Stimulated activated memory B cell treated with anti-CD40 and anti-IgM and Interleukin-4, amounts not matched to agents 10 μg/mL and 1 μg/mL and 100 μg/mL, for 72 hours (primary cell): ENCODE measurements around the gene CEP72.

Source experiments
- ATAC-seq: fragments of 150-1000 bp; cut with Tn5 transposase; 2 replicates; pipeline ENCODE4 v1.10.0; 2021
- H3K27ac Mint-ChIP-seq: one replicate; pipeline ENCODE4 v1.8.0; 2022; ENCODE audit warnings: mild to moderate bottlenecking, mixed read lengths
- H3K27me3 Mint-ChIP-seq: one replicate; pipeline ENCODE4 v1.8.0; 2022; ENCODE audit warnings: mixed read lengths
- H3K36me3 Mint-ChIP-seq: one replicate; pipeline ENCODE4 v1.8.0; 2022; ENCODE audit warnings: mixed read lengths
- H3K4me1 Mint-ChIP-seq: one replicate; pipeline ENCODE4 v1.8.0; 2022; ENCODE audit warnings: mixed read lengths
- H3K4me3 Mint-ChIP-seq: one replicate; pipeline ENCODE4 v1.8.0; 2022; ENCODE audit warnings: mild to moderate bottlenecking, moderate library complexity, mixed read lengths
- H3K9me3 Mint-ChIP-seq: one replicate; pipeline ENCODE4 v1.8.0; 2022; ENCODE audit warnings: mixed read lengths

CEP72 gene

DNA sequence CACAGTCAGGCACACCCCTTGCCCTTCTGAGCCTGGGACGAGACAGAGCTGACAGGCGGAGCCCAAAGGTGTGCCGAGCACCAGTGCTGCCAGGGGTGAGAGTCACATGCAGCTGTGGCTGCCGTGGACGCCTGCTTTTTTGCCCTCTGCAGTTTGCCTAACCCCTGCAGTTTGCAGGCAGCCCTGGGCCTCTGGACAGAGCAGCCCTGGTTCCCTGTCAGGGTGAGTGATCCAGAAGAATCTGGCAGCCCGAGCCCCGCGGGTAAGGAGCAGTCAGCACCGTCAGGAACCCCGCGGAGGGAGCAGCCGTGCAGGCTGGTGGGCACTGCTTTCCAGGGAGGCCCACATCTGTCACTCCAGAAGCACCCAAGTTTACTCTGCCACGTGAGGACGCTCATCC is 30.3 kb downstream of the CEP72 start:
- no peak overlapping the region for H3K27ac Mint-ChIP-seq
- H3K9me3 Mint-ChIP-seq, result no peaks in the 10 kb centered on the region
- H3K27me3 Mint-ChIP-seq, result no peaks in the 10 kb centered on the region
- ATAC-seq, result no peak
- no peak overlapping the region for H3K4me3 Mint-ChIP-seq
- peaks cover 71% of the 10 kb centered on the region for H3K36me3 Mint-ChIP-seq
- peaks cover 26% of the 10 kb centered on the region for H3K4me1 Mint-ChIP-seq

- H3K36me3 Mint-ChIP-seq, result peaks cover 62% of the 10 kb centered on the region
- H3K4me1 Mint-ChIP-seq, result peaks cover 26% of the 10 kb centered on the region
- H3K27me3 Mint-ChIP-seq, result no peaks in the 10 kb centered on the region
- peak; percentile 73 for ATAC-seq
- H3K4me3 Mint-ChIP-seq, result peak overlapping the region; percentile 18
- H3K9me3 Mint-ChIP-seq, result no peaks in the 10 kb centered on the region
- peak overlapping the region; percentile 48 for H3K27ac Mint-ChIP-seq
Observed at GRCh38 chr5:643351-643801, 31.2 kb downstream of the CEP72 start.

DNA sequence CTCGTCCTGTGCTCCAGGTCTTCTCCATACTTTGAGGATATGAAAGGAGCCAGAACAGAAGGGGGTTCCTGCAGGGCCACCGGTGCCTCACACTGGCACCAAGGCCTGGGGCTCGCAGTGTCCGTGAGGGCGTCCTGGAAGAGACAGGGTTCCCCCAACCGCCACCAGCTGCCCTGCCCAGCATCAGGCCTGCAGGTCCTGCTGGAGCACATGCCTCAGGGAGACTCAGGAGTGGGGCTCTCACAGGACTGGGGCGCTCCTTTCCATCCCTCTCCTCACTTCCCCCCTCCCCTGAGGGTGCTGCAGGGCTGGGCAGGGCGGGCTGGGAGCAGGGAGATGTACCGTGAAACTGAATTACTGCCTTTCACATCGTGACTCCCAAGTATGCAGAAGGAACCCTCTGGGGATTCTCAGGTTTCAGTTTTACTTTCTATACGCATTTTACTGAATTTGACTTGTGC is 31.7 kb downstream of the CEP72 start:
- Mint-ChIP-seq H3K4me3 (peak overlapping the region; percentile 52), H3K27me3 (no peaks in the 10 kb centered on the region), H3K27ac (peak overlapping the region; percentile 48)

GRCh38 chr5:644509-644908 is 32.4 kb downstream of the CEP72 start:
- H3K36me3 Mint-ChIP-seq, result peaks cover 54% of the 10 kb centered on the region
- H3K27me3 Mint-ChIP-seq, result no peaks in the 10 kb centered on the region
- peaks cover 26% of the 10 kb centered on the region for H3K4me1 Mint-ChIP-seq
- no peaks in the 10 kb centered on the region for H3K9me3 Mint-ChIP-seq
- peak overlapping the region; percentile 52 for H3K4me3 Mint-ChIP-seq
- peak overlapping the region; percentile 48 for H3K27ac Mint-ChIP-seq
- no peak for ATAC-seq

More for the DNA sequence above, 31.7 kb downstream of the CEP72 start:
- H3K36me3 Mint-ChIP-seq, result peaks cover 60% of the 10 kb centered on the region
- peaks cover 26% of the 10 kb centered on the region for H3K4me1 Mint-ChIP-seq
- no peaks in the 10 kb centered on the region for H3K9me3 Mint-ChIP-seq
- ATAC-seq, result peak; percentile 64

- no peaks in the 10 kb centered on the region for H3K9me3 Mint-ChIP-seq
- H3K36me3 Mint-ChIP-seq, result peaks cover 49% of the 10 kb centered on the region
- H3K4me1 Mint-ChIP-seq, result peaks cover 26% of the 10 kb centered on the region
- H3K4me3 Mint-ChIP-seq, result no peak overlapping the region
- peak overlapping the region; percentile 48 for H3K27ac Mint-ChIP-seq
- no peak for ATAC-seq
- H3K27me3 Mint-ChIP-seq, result no peaks in the 10 kb centered on the region
Observed at GRCh38 chr5:644971-645370, 32.8 kb downstream of the CEP72 start.

DNA sequence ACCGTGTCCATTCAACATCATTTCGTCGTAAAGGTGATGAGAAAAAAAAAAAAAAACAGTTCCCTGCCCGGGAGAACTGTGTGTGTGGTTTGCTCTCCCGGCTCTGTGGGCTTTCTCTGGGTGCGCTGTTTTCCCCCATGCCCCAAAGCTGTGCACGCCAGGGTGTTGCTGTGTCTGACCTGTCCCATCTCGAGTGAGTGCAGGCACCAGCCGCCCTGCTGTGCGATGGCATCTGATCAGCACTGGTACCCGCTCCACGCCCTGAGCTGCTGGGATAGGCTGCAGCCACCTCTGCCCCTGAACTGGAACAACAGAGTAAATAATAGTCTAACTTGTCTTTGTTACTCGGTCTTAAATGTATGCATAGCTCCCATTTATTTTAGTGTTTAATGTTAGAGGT is 33.3 kb downstream of the CEP72 start:
- Mint-ChIP-seq H3K36me3 (peaks cover 44% of the 10 kb centered on the region), H3K9me3 (no peaks in the 10 kb centered on the region)

GRCh38 chr5:646396-647201 is 34.5 kb downstream of the CEP72 start:
- no peak overlapping the region for H3K4me3 Mint-ChIP-seq
- peaks cover 26% of the 10 kb centered on the region for H3K4me1 Mint-ChIP-seq
- H3K27ac Mint-ChIP-seq, result no peak overlapping the region
- H3K27me3 Mint-ChIP-seq, result no peaks in the 10 kb centered on the region
- H3K36me3 Mint-ChIP-seq, result peaks cover 33% of the 10 kb centered on the region
- no peaks in the 10 kb centered on the region for H3K9me3 Mint-ChIP-seq
- no peak for ATAC-seq

More for the DNA sequence above, 33.3 kb downstream of the CEP72 start:
- Mint-ChIP-seq H3K27me3 (no peaks in the 10 kb centered on the region), H3K27ac (no peak overlapping the region), H3K4me1 (peaks cover 26% of the 10 kb centered on the region), H3K4me3 (no peak overlapping the region)
- ATAC-seq, result no peak

GRCh38 chr5:647311-647710 is 35.2 kb downstream of the CEP72 start:
- no peaks in the 10 kb centered on the region for H3K27me3 Mint-ChIP-seq
- H3K4me3 Mint-ChIP-seq, result no peak overlapping the region
- H3K27ac Mint-ChIP-seq, result no peak overlapping the region
- ATAC-seq, result no peak
- peaks cover 26% of the 10 kb centered on the region for H3K36me3 Mint-ChIP-seq
- H3K4me1 Mint-ChIP-seq, result peaks cover 26% of the 10 kb centered on the region
- H3K9me3 Mint-ChIP-seq, result no peaks in the 10 kb centered on the region

DNA sequence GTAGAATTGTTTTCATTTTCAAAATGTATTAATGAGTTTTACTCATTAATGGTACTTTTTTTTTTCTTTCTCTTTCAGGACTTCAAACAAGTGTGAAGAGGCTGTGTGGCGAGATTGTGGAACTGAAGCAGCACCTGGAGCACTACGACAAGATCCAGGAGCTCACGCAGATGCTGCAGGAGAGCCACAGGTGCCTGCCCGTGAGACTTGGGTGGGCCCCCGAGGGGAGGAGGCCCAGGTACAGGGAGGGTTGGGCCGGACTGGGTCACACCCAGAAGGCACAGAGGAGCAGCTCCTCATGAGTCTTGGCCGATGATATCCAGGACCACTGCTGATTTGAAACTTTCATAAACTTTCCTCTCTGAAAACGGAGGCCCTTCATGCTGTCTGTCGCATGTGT is 35.6 kb downstream of the CEP72 start:
- no peaks in the 10 kb centered on the region for H3K27me3 Mint-ChIP-seq
- H3K4me3 Mint-ChIP-seq, result no peak overlapping the region
- H3K27ac Mint-ChIP-seq, result no peak overlapping the region
- no peak for ATAC-seq
- H3K4me1 Mint-ChIP-seq, result peaks cover 26% of the 10 kb centered on the region
- H3K36me3 Mint-ChIP-seq, result peaks cover 27% of the 10 kb centered on the region
- no peaks in the 10 kb centered on the region for H3K9me3 Mint-ChIP-seq

DNA sequence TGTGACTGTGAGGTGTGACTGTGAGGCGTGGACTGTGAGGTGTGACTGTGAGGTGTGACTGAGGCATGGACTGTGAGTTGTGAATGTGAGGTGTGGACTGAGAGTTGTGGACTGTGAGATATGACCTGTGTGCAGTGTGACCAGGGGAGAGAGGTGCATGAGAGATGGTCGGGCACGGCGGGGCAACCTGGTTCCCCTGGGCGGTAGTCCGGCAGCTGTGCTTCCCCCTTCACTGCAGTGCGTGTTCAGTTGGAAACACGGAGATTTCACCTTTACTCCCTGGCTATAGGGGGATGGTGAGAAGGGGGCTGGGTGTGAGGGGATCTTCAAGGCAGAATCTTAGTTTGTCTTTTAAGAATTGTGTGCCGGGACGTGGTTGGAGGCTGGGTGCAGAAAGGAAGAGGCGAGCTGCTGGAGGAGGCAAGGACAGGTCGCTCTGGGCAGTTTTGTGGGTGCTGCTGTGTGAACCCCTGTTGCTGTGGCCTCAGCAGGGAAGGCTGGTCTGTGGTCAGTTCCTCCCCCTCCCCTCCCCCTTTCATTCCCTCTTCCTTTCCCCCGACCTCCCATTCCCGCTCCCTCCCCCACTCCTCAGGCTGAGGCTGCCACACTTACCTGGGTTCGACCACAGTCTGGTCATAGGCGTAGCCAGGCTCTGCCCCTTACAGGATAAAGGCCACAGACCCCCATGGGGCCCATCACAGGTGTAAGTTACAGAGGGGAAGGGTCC is 39.3 kb downstream of the CEP72 start:
- no peak for ATAC-seq
- Mint-ChIP-seq H3K4me1 (no peaks in the 10 kb centered on the region), H3K9me3 (no peaks in the 10 kb centered on the region), H3K36me3 (peaks cover 34% of the 10 kb centered on the region), H3K27ac (no peak overlapping the region), H3K4me3 (no peak overlapping the region), H3K27me3 (no peaks in the 10 kb centered on the region)

- no peaks in the 10 kb centered on the region for H3K4me1 Mint-ChIP-seq
- H3K36me3 Mint-ChIP-seq, result peaks cover 39% of the 10 kb centered on the region
- no peak for ATAC-seq
- H3K27ac Mint-ChIP-seq, result no peak overlapping the region
- H3K4me3 Mint-ChIP-seq, result no peak overlapping the region
- no peaks in the 10 kb centered on the region for H3K27me3 Mint-ChIP-seq
- no peaks in the 10 kb centered on the region for H3K9me3 Mint-ChIP-seq
Observed at GRCh38 chr5:652023-652515, 39.9 kb downstream of the CEP72 start.

DNA sequence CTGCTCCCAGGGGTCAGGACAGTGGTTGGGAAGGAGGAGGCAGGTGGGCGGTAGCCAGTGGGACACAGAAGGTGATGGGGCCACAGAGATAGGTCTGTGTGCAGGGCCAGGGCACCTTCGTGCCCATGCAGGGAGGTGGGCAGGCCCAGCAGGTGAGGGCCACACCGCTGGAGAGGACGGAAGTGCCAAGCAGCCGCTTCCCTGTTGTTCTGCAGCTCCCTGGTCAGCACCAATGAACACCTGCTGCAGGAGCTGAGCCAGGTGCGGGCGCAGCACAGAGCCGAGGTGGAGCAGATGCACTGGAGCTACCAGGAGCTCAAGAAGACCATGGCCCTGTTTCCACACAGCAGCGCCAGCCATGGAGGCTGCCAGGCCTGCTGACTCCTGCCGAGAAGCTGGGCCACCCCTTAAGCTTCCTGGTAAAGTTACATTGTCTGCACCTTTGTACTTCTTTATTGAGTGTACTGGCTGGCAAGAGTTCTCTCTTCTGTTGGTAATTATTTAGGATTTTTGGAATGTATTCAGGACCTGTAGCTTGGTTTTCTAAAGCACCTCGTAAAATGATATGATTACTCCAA is 40.7 kb downstream of the CEP72 start:
- H3K36me3 Mint-ChIP-seq, result peaks cover 46% of the 10 kb centered on the region
- H3K4me3 Mint-ChIP-seq, result no peak overlapping the region
- H3K27me3 Mint-ChIP-seq, result no peaks in the 10 kb centered on the region
- H3K27ac Mint-ChIP-seq, result no peak overlapping the region
- no peaks in the 10 kb centered on the region for H3K4me1 Mint-ChIP-seq
- ATAC-seq, result no peak
- no peaks in the 10 kb centered on the region for H3K9me3 Mint-ChIP-seq

DNA sequence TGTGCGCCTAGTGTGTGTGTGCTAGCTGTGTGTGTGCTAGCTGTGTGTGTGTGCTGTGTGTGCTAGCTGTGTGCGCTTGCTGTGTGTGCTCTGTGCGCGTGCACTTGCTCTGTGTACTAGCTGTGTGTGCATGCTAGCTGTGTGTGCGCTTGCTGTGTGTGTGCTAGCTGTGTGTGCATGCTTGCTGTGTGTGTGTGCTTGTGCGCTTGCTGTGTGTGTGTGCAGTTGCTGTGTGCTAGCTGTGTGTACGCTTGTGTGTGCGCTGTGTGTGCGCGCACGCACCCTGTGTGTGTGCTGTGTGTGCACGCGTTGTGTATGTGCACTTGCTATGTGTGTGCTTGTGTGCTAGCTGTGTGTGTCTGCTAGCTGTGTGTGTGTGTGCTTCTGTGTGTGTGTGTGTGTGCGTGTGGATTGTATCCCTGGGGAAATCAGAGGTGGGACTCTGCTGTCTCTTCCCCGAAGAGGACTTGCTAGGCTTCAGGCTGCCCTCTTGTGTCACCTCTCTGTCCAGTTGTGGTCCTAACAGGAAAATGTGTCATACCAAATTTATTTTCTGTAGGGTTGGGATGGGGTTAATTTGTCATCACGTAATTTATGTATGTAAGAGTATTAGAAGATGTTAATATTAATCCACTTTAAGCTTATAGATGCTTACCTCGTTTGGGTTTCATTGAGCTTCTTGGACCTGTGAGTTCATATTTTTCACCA is 42.1 kb downstream of the CEP72 start:
- H3K27me3 Mint-ChIP-seq, result no peaks in the 10 kb centered on the region
- H3K4me3 Mint-ChIP-seq, result no peak overlapping the region
- H3K9me3 Mint-ChIP-seq, result no peaks in the 10 kb centered on the region
- no peak for ATAC-seq
- peaks cover 58% of the 10 kb centered on the region for H3K36me3 Mint-ChIP-seq
- H3K4me1 Mint-ChIP-seq, result no peaks in the 10 kb centered on the region
- no peak overlapping the region for H3K27ac Mint-ChIP-seq

- H3K9me3 Mint-ChIP-seq, result no peaks in the 10 kb centered on the region
- no peak for ATAC-seq
- no peaks in the 10 kb centered on the region for H3K4me1 Mint-ChIP-seq
- no peak overlapping the region for H3K27ac Mint-ChIP-seq
- no peaks in the 10 kb centered on the region for H3K27me3 Mint-ChIP-seq
- H3K4me3 Mint-ChIP-seq, result no peak overlapping the region
- H3K36me3 Mint-ChIP-seq, result peaks cover 70% of the 10 kb centered on the region
Observed at GRCh38 chr5:655406-655805, 43.3 kb downstream of the CEP72 start.

DNA sequence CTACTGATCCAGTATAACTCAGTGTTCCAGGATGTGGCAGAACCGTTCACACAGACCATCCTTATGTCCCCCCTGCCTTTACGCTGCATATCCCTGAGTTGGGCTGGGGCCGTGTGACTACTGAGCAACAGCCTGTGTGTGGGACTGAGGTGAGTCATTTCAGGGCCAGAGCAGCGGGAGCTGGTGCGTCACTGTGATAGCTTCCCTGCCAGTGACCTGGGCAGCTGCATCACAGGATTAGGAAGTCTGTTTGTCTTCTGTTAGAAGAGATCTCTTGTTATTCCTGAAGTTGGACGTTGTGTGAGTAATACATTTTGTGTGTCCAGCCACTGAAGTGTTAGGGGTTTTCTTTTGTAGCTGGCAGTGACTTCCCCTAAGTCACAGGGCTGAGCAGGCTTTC is 45.4 kb downstream of the CEP72 start:
- no peak for ATAC-seq
- Mint-ChIP-seq H3K4me3 (no peak overlapping the region), H3K4me1 (no peaks in the 10 kb centered on the region), H3K27me3 (no peaks in the 10 kb centered on the region), H3K9me3 (no peaks in the 10 kb centered on the region), H3K36me3 (peaks cover 85% of the 10 kb centered on the region), H3K27ac (no peak overlapping the region)
